Neural cell (in vitro differentiated cells): Measurements from ENCODE around the gene SLC25A36. TPM values are rescaled to one million over a fixed set of nuclear protein-coding genes. Genes with fewer than 3 reads are reported as not detected.
"Not testable (repeated sequence)": the region's sequence is repeated elsewhere in the genome, so short reads cannot be mapped to it uniquely, and the experiment has no call there.

Experiments used
- H2AFZ ChIP-seq: fragments of 200-600, 300-800 bp; sonication (generic), shearing (Covaris generic); 2 replicates; pipeline ENCODE4 v1.6.0; 2014; ENCODE audit warnings: low read depth, mild to moderate bottlenecking, antibody characterized with exemption, low read length, moderate library complexity
- H3F3A ChIP-seq: fragments of 200-600 bp; shearing (Covaris generic); 2 replicates; pipeline ENCODE4 v1.6.1; 2016; ENCODE audit warnings: mild to moderate bottlenecking, moderate library complexity, mixed read lengths, antibody characterized with exemption, low read length; ENCODE audit not compliant: insufficient read depth, poor library complexity, severe bottlenecking
- H3K27ac ChIP-seq: fragments of 200-600, 300-800 bp; sonication (generic), shearing (Covaris generic); 2 replicates; pipeline ENCODE4 v1.5.1; 2014; ENCODE audit warnings: mild to moderate bottlenecking, low read length, moderate library complexity
- H3K27me3 ChIP-seq: fragments of 300-800, 200-600 bp; sonication (generic), shearing (Covaris generic); 2 replicates; pipeline ENCODE4 v1.6.0; 2014; ENCODE audit warnings: mild to moderate bottlenecking, low read depth, low read length, moderate library complexity; ENCODE audit not compliant: insufficient read depth
- H3K36me3 ChIP-seq: fragments of 300-800, 200-600 bp; sonication (generic), shearing (Covaris generic); 2 replicates; pipeline ENCODE4 v1.5.1; 2014; ENCODE audit warnings: mild to moderate bottlenecking, antibody characterized with exemption, low read length, moderate library complexity; ENCODE audit not compliant: insufficient read depth
- H3K4me2 ChIP-seq: fragments of 300-800, 200-600 bp; sonication (generic), shearing (Covaris generic); 2 replicates; pipeline ENCODE4 v1.6.0; 2014; ENCODE audit warnings: mild to moderate bottlenecking, low read length
- H3K4me3 ChIP-seq: fragments of 300-800, 200-600 bp; sonication (generic), shearing (Covaris generic); 2 replicates; pipeline ENCODE4 v1.5.1; 2014; ENCODE audit warnings: mild to moderate bottlenecking, low read length, moderate library complexity
- H3K79me2 ChIP-seq: fragments of 200-600 bp; shearing (Covaris generic); replicated peaks from 2 replicates; pipeline ENCODE4 v1.6.0; 2014; ENCODE audit warnings: mild to moderate bottlenecking, low read length, moderate library complexity; ENCODE audit not compliant: insufficient read depth
- H3K9ac ChIP-seq: fragments of 300-800, 200-600 bp; sonication (generic), shearing (Covaris generic); 2 replicates; pipeline ENCODE4 v1.6.1; 2016; ENCODE audit warnings: mild to moderate bottlenecking, low read length, mixed read lengths
- H3K9me2 ChIP-seq: fragments of 200-600 bp; shearing (Covaris generic); 2 replicates; pipeline ENCODE4 v1.6.1; 2016; ENCODE audit warnings: mild to moderate bottlenecking, low read length, mixed read lengths; ENCODE audit not compliant: insufficient read depth
- H3K9me3 ChIP-seq: fragments of 200-600, 300-800 bp; sonication (generic), shearing (Covaris generic); 2 replicates; pipeline ENCODE4 v1.6.1; 2016; ENCODE audit warnings: mild to moderate bottlenecking, mixed run types, low read length, moderate library complexity, mixed read lengths
- H4K20me1 ChIP-seq: fragments of 200-600 bp; shearing (Covaris generic); 2 replicates; pipeline ENCODE4 v1.6.1; 2016; ENCODE audit warnings: mild to moderate bottlenecking, mixed run types; ENCODE audit not compliant: insufficient read depth
- EP300 ChIP-seq: fragments of 450-650 bp; conservative IDR thresholded peaks from 2 replicates; pipeline ENCODE4 v1.6.1; 2014; ENCODE audit warnings: antibody characterized with exemption, mild to moderate bottlenecking, moderate library complexity; ENCODE audit not compliant: poor library complexity, severe bottlenecking
- EZH2 ChIP-seq: fragments of 200-600, 300-800 bp; shearing (Covaris generic), sonication (generic); IDR thresholded peaks from 2 replicates; pipeline ENCODE4 v1.6.1; 2014; ENCODE audit warnings: antibody characterized with exemption, low read length, borderline replicate concordance, mild to moderate bottlenecking; ENCODE audit not compliant: insufficient read depth, poor library complexity, severe bottlenecking
- MXI1 ChIP-seq: fragments of 450-650 bp; conservative IDR thresholded peaks from 2 replicates; pipeline ENCODE4 v1.6.1; 2014; ENCODE audit warnings: antibody characterized with exemption, mild to moderate bottlenecking; ENCODE audit not compliant: poor library complexity, severe bottlenecking
- POLR2AphosphoS5 ChIP-seq: IDR thresholded peaks from 2 replicates; pipeline ENCODE4 v1.6.1; 2012
- RAD21 ChIP-seq: fragments of 450-650 bp; conservative IDR thresholded peaks from 2 replicates; pipeline ENCODE4 v1.6.1; 2014; ENCODE audit warnings: antibody characterized with exemption, mild to moderate bottlenecking, moderate library complexity
- SMC3 ChIP-seq: fragments of 450-650 bp; conservative IDR thresholded peaks from 2 replicates; pipeline ENCODE4 v1.6.1; 2014; ENCODE audit warnings: antibody characterized with exemption, mild to moderate bottlenecking, moderate library complexity; ENCODE audit not compliant: poor library complexity
- TAF1 ChIP-seq: IDR thresholded peaks from 2 replicates; pipeline ENCODE4 v1.6.1; 2012; ENCODE audit warnings: low read depth
- polyA plus RNA-seq: library from polyadenylated mRNA; depleted of rRNA; stranded (reverse); fragments of >200 nt; gene quantifications from 2 replicates; pipeline ENCODE4 v1.2.3, GENCODE V29; 2014
- TF ChIP-seq, protein P1 (sequence below): fragments of 450-650 bp; IDR thresholded peaks from 2 replicates; pipeline ENCODE4 v1.5.1; 2014; ENCODE audit warnings: antibody characterized with exemption, mild to moderate bottlenecking, moderate library complexity; ENCODE audit not compliant: poor library complexity, severe bottlenecking
- TF ChIP-seq, protein P2 (sequence below): IDR thresholded peaks from 2 replicates; pipeline ENCODE4 v1.6.1; 2012; ENCODE audit warnings: borderline replicate concordance

SLC25A36 gene
- polyA plus RNA-seq, 1 donor from 2014 or later, result 227 TPM

DNA sequence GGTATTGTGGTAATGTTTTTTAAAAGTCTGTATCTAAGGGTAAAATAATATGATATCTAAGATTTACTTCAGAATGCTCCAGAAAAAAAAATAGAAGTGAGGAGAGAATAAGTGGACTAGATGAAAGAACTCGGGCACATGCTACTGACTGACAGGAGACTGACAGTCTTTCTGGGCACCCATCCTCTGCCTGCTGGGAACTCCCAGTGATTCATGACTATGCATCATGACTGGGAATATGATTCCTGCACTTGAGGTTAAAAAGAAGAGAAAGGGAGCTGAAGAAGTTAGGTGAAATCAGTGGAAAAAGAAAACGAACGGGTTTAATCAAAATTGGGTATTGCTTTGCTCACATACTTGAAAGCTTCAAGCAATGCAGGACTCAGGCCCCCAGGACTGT lies 73.8 kb downstream of the SLC25A36 start:
- Histone ChIP-seq H3K27ac (no peak overlapping the region), H3F3A (no peaks in the 10 kb centered on the region), H3K9ac (no peak overlapping the region), H2AFZ (no peak overlapping the region), H3K36me3 (no peaks in the 10 kb centered on the region), H3K4me2 (no peak overlapping the region), H3K9me2 (no peaks in the 10 kb centered on the region), H3K9me3 (no peaks in the 10 kb centered on the region), H3K4me3 (no peak overlapping the region), H3K79me2 (no peaks in the 10 kb centered on the region), H3K27me3 (no peaks in the 10 kb centered on the region), H4K20me1 (no peaks in the 10 kb centered on the region)
- TF ChIP-seq, protein P1, sequence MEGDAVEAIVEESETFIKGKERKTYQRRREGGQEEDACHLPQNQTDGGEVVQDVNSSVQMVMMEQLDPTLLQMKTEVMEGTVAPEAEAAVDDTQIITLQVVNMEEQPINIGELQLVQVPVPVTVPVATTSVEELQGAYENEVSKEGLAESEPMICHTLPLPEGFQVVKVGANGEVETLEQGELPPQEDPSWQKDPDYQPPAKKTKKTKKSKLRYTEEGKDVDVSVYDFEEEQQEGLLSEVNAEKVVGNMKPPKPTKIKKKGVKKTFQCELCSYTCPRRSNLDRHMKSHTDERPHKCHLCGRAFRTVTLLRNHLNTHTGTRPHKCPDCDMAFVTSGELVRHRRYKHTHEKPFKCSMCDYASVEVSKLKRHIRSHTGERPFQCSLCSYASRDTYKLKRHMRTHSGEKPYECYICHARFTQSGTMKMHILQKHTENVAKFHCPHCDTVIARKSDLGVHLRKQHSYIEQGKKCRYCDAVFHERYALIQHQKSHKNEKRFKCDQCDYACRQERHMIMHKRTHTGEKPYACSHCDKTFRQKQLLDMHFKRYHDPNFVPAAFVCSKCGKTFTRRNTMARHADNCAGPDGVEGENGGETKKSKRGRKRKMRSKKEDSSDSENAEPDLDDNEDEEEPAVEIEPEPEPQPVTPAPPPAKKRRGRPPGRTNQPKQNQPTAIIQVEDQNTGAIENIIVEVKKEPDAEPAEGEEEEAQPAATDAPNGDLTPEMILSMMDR, result no peak
- TF ChIP-seq POLR2AphosphoS5, result no peak
- no peak for TF ChIP-seq EP300
- no peak for TF ChIP-seq SMC3
- TF ChIP-seq RAD21, result no peak
- TF ChIP-seq, protein P2, sequence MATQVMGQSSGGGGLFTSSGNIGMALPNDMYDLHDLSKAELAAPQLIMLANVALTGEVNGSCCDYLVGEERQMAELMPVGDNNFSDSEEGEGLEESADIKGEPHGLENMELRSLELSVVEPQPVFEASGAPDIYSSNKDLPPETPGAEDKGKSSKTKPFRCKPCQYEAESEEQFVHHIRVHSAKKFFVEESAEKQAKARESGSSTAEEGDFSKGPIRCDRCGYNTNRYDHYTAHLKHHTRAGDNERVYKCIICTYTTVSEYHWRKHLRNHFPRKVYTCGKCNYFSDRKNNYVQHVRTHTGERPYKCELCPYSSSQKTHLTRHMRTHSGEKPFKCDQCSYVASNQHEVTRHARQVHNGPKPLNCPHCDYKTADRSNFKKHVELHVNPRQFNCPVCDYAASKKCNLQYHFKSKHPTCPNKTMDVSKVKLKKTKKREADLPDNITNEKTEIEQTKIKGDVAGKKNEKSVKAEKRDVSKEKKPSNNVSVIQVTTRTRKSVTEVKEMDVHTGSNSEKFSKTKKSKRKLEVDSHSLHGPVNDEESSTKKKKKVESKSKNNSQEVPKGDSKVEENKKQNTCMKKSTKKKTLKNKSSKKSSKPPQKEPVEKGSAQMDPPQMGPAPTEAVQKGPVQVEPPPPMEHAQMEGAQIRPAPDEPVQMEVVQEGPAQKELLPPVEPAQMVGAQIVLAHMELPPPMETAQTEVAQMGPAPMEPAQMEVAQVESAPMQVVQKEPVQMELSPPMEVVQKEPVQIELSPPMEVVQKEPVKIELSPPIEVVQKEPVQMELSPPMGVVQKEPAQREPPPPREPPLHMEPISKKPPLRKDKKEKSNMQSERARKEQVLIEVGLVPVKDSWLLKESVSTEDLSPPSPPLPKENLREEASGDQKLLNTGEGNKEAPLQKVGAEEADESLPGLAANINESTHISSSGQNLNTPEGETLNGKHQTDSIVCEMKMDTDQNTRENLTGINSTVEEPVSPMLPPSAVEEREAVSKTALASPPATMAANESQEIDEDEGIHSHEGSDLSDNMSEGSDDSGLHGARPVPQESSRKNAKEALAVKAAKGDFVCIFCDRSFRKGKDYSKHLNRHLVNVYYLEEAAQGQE, result no peak
- TF ChIP-seq TAF1, result no peak
- no peak for TF ChIP-seq MXI1
- TF ChIP-seq EZH2, result no peak

- not testable (repeated sequence) for H3K9ac ChIP-seq
Measured at GRCh38 chr3:141017366-141018322, 76.0 kb downstream of the SLC25A36 start.

More at GRCh38 chr3:141017366-141018322, 76.0 kb downstream of the SLC25A36 start:
- H3F3A ChIP-seq, H3K27me3 ChIP-seq, H3K36me3 ChIP-seq, H4K20me1 ChIP-seq, H3K79me2 ChIP-seq, H3K9me2 ChIP-seq, H3K9me3 ChIP-seq, H2AFZ ChIP-seq, H3K4me3 ChIP-seq, H3K4me2 ChIP-seq, H3K27ac ChIP-seq: not testable (repeated sequence)
